Activated CD4-positive, alpha-beta T cell treated with anti-CD3 and anti-CD28 coated beads, Interleukin-2, Interleukin-4, amounts not matched to agents 100 ng/mL and 50 ng/mL, durations not matched to agents 16 hours and 8 hours (primary cell): ENCODE data around the gene DUSP11.
"Not testable (repeated sequence)": the region's sequence is repeated elsewhere in the genome, so short reads cannot be mapped to it uniquely, and the experiment has no call there.

Experiments
- DNase-seq: peaks from one replicate; pipeline ENCODE4 v3.0.0-alpha.2; 2020; ENCODE audit warnings: low spot score

Gene DUSP11

DNA sequence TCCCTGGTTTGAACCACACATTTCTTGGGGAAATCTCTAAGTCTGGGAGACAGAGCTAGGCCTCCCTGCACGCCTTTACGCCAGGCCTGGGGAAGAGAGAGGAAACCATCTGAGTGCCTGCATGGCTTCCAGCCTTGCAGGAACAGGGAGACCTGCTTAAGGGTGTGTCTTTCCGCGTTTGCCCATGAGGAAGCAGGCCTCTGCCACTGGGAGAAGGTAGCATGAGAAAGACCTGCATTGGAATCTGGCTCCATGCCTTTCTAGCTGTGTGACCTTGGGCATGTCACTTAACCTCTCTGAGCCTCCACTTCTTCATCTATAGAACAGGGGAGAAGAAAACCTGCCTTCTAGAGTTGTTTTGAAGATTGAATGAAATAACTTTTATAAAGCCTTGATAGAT lies 62.2 kb downstream of the DUSP11 start:
- DNase-seq = not testable (repeated sequence)

DNA sequence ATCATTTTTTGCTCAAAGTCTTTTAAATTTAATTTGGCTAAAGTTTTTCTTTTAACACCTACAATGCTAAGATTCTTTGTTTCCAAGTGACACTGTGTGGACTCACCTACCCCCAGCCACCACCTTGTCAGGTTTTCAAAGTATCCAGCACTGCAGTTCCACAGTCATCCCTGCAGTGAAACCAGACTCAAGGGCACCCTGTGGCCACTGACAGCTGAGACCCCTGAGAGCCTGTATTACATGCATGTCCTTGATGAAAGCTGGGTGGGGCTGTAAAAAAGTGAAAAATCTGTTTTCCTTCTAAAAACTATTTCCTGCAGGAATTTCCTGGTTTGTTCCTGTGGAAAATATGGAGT lies 62.7 kb downstream of the DUSP11 start:
- no peak for DNase-seq

DNA sequence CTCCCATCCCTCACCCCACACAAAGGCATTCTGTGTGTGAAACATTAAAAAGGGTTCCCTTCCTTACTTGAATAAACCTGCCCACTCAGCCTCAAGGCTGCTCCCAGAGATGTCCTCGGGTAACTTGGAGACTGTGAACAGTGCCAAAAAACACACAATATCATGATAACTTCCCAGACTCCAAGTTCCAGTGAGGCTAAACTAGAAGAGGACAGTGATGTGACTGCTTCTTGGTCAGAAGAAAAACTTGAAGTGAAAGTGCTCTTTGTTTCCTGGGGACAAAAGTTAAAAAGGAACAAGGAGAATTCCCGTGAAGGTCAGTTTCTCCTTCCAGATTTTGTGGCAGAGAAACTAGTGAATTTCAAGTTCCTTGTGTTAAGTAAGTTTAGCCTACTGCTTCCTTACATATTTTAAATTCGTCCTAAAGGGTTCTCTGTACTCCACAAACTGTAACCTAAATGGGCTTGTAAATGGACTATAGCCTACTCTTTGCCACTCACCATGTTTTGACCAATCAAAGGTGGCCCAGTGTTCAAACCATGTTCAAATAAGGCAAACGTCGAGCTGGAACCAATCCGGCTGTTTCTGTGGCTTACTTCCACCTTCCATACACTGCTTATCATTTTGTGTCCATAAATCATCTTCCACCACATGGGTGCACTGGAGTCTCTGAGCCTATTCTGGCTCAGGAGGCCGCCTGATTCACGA lies 63.2 kb downstream of the DUSP11 start:
- DNase-seq = no peak

DNA sequence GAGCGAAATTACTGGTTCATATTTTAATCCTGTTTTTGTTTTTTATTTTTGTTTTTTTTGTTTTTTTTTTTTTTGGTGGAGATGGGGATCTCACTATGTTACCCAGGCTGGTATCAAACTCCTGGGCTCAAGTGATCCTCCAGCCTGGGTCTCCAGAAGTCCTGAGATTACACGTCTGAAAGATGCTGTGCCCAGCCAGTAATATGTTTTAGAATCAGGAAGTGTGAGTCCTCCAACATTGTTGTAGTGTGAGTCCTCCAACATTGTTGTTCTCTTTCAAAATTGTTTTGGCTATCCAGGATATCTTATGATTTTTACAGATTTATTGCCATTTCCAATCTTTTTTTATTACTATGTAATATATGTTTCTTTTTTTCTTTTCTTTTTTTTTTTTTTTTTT lies 65.8 kb downstream of the DUSP11 start:
- no peak for DNase-seq
